HG03097 (cell line): ENCODE results near the gene IL7R.
A peak's percentile ranks its signal among the peaks of the same experiment; 100 is the strongest.
"Not testable (repeated sequence)": the region's sequence is repeated elsewhere in the genome, so short reads cannot be mapped to it uniquely, and the experiment has no call there.

Source experiments
- ATAC-seq: cut with Tn5 transposase; IDR thresholded peaks from one replicate; pipeline ENCODE4 v1.9.1; 2021; ENCODE audit not compliant: unreplicated experiment, low FRiP score

IL7R gene

GRCh38 chr5:35838370-35839042 is 18.2 kb upstream of the IL7R start:
- ATAC-seq: no peak

GRCh38 chr5:35842856-35843255 is 13.8 kb upstream of the IL7R start:
- ATAC-seq: no peak

DNA sequence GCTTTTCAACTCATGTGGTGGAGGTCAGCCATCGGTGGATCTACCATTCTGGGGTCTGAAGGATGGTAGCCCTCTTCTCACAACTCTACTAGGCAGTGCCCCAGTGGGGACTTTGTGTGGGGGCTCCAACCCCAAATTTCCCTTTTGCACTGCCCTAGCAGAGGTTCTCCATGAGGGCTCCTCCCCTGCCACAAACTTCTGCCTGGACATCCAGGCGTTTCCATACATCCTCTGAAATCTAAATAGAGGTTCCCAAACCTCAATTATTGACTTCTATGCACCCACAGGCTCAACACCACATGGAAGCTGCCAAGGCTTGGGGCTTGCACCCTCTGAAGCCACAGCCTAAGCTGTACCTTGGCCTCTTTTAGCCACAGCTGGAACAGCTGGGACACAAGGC is 11.2 kb upstream of the IL7R start:
- not testable (repeated sequence) for ATAC-seq

DNA sequence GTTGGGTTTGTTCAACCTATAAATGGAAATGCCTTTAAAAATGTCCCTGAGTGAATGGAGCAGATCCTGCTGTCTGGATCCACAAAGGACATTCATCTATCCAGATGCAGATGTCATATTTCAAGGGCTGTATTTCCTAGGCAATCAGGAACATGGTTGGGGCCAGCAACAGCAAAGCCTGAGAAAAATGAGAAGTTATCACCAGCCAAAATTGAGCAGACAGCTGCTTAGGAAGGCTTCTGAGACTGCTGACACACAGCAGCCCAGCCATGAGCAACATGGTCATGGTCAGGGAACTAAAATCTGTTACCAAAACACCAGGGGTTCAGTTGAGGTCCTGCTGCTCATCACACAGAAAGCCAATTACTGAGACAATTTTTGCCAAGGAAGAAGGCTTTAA is 9.2 kb upstream of the IL7R start:
- no peak for ATAC-seq

GRCh38 chr5:35847961-35848360 is 8.7 kb upstream of the IL7R start:
- ATAC-seq: no peak

- no peak for ATAC-seq
Observed at GRCh38 chr5:35849860-35850259, 6.8 kb upstream of the IL7R start.

GRCh38 chr5:35850967-35851680 is 5.6 kb upstream of the IL7R start:
- no peak for ATAC-seq

- peak; percentile 56 for ATAC-seq
Observed at GRCh38 chr5:35852084-35852734, 4.5 kb upstream of the IL7R start.

DNA sequence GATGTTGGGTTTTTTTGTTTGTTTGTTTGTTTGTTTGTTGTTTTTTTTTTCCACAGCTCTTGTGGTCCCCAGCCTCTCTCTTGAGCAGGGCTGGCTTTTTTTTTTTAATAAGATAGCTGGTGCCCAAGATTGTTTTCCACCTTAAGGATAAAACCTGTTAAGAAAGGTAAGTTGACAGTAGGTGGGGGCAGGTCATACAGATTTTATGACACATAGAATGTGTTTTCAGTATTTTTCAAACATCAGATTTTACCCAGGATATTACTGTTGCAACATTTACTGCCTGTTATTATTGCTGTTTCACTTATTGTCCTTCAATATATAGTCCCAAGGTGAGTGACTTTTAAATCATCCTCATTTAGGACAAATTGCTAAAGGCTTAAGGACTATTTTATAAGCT is 3.9 kb upstream of the IL7R start:
- no peak for ATAC-seq

- ATAC-seq: no peak
Observed at GRCh38 chr5:35853631-35854030, 3.1 kb upstream of the IL7R start.

GRCh38 chr5:35854248-35854647 is 2.4 kb upstream of the IL7R start:
- no peak for ATAC-seq

DNA sequence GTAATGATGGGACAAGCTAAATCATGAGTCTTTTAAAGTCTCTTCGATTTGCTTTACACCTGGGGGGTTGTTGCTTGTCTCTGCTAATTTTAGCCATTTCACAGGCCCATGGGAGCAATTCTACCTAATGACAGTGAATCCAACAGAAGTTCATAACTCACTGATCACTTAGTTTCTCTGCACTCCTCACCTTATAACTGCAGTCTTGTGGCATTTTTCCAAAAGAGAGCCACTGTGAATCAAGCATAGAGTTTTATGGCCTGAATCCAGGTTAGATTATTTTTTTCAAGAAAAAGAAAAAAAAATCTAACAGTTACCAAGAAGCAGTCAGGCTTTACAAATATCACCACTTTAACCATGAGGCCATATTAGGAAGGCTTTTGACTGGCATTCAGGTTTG is 1.5 kb upstream of the IL7R start:
- no peak for ATAC-seq

GRCh38 chr5:35856186-35856764 is 416 bp upstream of the IL7R start:
- ATAC-seq: not testable (repeated sequence)

DNA sequence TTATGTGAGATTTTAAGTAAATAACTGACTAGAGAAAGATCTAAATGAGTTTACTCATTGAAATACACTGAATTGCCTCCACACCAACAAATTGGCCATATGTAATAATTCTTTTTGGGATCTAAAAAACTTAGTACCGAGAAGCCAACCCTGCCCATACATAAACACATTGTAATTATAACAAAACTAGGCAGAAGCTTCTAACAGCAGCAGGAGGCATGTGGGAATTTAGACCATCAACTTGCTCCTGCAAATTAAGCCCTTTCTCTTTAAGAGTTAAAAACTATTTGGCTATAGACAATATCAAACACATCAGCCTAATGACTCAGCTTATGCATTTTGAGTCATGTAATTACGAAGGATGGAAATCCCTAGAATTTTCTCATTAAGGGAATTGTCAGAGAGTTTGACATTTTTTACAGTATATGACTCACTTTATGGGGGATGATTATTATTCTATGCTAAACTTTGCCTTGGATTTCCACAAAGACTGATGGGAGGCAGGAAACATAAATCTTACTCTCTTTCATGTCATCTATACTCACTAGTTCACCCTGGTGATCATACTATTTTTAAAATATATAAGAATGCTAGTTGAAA is 1.0 kb downstream of the IL7R start:
- ATAC-seq: no peak

DNA sequence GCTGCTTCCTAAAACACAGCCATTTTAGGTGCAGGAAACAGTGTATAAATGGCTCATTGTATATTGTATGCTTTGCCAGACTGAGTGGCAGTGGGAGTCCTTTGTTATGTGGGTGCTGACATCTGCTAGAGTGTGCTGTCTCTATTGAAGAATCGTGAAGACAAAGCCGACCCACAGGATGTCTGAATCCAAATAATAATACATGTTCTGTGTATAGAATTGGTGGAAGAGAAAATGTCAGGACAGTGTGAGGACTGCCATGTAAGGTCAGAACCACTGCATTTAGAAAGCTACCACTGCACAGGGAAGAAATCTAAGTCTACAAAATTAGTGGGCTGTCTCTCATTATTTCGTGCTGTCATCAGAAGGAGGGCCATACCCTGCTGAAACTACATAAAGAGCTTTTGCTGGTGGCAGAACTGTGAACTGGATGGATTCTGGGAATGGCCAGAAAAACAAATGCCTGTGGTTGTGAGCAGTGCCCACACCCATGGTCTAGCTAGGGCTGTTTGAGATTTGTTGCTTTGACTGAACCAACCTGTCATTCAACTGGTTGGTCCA is 2.5 kb downstream of the IL7R start:
- no peak for ATAC-seq

GRCh38 chr5:35860686-35861085 is 4.0 kb downstream of the IL7R start:
- no peak for ATAC-seq

GRCh38 chr5:35861718-35862117 is 5.0 kb downstream of the IL7R start:
- no peak for ATAC-seq

DNA sequence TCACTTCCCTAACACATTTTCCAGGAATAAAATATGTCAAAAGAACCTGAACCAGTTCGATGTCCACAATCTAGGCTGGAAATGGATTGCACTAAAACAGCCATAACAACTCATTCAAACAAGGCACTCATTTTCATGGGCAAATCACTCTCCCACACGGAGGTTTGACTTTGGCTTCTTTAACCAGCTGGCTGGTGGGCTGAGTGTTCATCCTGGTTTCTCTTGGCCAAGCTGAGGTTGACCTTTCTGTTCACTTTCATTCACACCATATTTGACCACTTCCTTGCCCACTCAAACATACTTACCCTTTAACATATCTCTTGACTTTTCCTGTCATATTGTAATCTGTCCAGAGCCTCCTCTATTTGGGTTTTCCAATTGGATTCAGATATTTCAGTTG is 5.4 kb downstream of the IL7R start:
- no peak for ATAC-seq

- no peak for ATAC-seq
Observed at GRCh38 chr5:35863159-35863558, 6.5 kb downstream of the IL7R start.

GRCh38 chr5:35867998-35868397 is 11.3 kb downstream of the IL7R start:
- no peak for ATAC-seq
